MCF 10A (cell line): ENCODE results near the gene NPC2. TPM values are rescaled to one million over a fixed set of nuclear protein-coding genes. Genes with fewer than 3 reads are reported as not detected.

Experiments
- BruUV-seq: library from RNA; stranded (reverse); fragments of 400-500 nt; replicated peaks from 2 replicates; lab custom pipeline; 2021; lab: Mats Ljungman, UMichigan
- CTCF ChIA-PET: fragments of 300-600 bp; sonication (Branson Sonifier 250); formaldehyde crosslinking; extraction: SDS; loops from one replicate; lab custom pipeline; 2021; ENCODE audit warnings: antibody characterized with exemption, inconsistent platforms; lab: Yijun Ruan, JAX
- POLR2A ChIA-PET: fragments of 300-600, 350-650 bp; sonication (Branson Sonifier 250); formaldehyde crosslinking; extraction: SDS; loops from one replicate; lab custom pipeline; 2020; ENCODE audit warnings: antibody characterized with exemption, inconsistent platforms; lab: Yijun Ruan, JAX
- DNase-seq: peaks from one replicate; pipeline ENCODE4 v3.0.0-alpha.2; 2018; ENCODE audit not compliant: unreplicated experiment
- H3K27ac Mint-ChIP-seq: one replicate; pipeline ENCODE4 v1.8.0; 2022; ENCODE audit warnings: mild to moderate bottlenecking, low read depth, mixed read lengths; ENCODE audit not compliant: unreplicated experiment
- H3K27me3 Mint-ChIP-seq: one replicate; pipeline ENCODE4 v1.8.0; 2022; ENCODE audit warnings: mixed read lengths; ENCODE audit not compliant: insufficient read depth, unreplicated experiment
- H3K36me3 Mint-ChIP-seq: one replicate; pipeline ENCODE4 v1.8.0; 2022; ENCODE audit warnings: mild to moderate bottlenecking, moderate library complexity, mixed read lengths; ENCODE audit not compliant: insufficient read depth, unreplicated experiment
- H3K4me1 Mint-ChIP-seq: one replicate; pipeline ENCODE4 v1.8.0; 2022; ENCODE audit warnings: mixed read lengths; ENCODE audit not compliant: insufficient read depth, unreplicated experiment
- H3K4me3 Mint-ChIP-seq: one replicate; pipeline ENCODE4 v1.8.0; 2022; ENCODE audit warnings: mild to moderate bottlenecking, moderate library complexity, mixed read lengths; ENCODE audit not compliant: unreplicated experiment
- H3K9me3 Mint-ChIP-seq: one replicate; pipeline ENCODE4 v1.8.0; 2022; ENCODE audit warnings: mixed read lengths; ENCODE audit not compliant: unreplicated experiment
- intact Hi-C: fragments of 100-400 bp; cut with micrococcal nuclease; formaldehyde crosslinking; loops from 2 replicates; pipeline ENCODE4 v1.14.1; 2022
- total RNA-seq: library from RNA; stranded (reverse); gene quantifications from 2 replicates; pipeline ENCODE4 v1.2.3, GENCODE V29; 2022
- TF ChIP-seq, protein P1 (sequence below): fragments of 200-600 bp; IDR thresholded peaks from one replicate; pipeline ENCODE4 v1.8.0; 2022; ENCODE audit warnings: antibody characterized with exemption, mild to moderate bottlenecking; ENCODE audit not compliant: unreplicated experiment

Gene NPC2
- total RNA-seq, 1 experiment from 2014 or later = 128 TPM

DNA sequence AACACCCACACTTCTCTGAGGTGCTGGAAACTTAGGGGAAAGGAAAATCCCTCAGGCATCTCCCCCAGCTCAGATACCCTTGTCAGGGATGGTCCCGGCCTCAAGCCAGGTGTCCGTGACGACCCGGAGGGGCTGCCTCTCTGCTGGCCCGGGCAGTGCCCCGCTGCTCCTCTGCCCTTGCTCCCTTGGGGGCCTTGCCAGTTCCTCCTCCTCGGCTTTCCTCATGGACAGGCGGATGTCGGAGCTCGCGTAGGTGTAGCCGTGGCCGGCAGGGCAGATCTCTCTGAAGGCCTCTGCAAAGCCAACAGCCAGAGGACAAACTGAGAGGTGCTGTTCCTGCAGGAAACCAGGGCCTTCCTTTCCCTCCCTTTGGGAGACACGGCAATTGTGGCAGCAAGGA, 35.3 kb upstream of the NPC2 start:
- ChIA-PET CTCF (no interaction called here), POLR2A (no interaction called here)
- DNase-seq = no peak
- no TSS peak for BruUV-seq
- no peaks in the 10 kb centered on the region for H3K9me3 Mint-ChIP-seq
- H3K4me3 Mint-ChIP-seq = no peak overlapping the region
- intact Hi-C loops = no loop called here
- H3K27ac Mint-ChIP-seq = no peak overlapping the region
- no peaks in the 10 kb centered on the region for H3K27me3 Mint-ChIP-seq
- TF ChIP-seq, protein P1, sequence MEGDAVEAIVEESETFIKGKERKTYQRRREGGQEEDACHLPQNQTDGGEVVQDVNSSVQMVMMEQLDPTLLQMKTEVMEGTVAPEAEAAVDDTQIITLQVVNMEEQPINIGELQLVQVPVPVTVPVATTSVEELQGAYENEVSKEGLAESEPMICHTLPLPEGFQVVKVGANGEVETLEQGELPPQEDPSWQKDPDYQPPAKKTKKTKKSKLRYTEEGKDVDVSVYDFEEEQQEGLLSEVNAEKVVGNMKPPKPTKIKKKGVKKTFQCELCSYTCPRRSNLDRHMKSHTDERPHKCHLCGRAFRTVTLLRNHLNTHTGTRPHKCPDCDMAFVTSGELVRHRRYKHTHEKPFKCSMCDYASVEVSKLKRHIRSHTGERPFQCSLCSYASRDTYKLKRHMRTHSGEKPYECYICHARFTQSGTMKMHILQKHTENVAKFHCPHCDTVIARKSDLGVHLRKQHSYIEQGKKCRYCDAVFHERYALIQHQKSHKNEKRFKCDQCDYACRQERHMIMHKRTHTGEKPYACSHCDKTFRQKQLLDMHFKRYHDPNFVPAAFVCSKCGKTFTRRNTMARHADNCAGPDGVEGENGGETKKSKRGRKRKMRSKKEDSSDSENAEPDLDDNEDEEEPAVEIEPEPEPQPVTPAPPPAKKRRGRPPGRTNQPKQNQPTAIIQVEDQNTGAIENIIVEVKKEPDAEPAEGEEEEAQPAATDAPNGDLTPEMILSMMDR = no peak
- peaks cover 4% of the 10 kb centered on the region for H3K36me3 Mint-ChIP-seq
- peaks cover 12% of the 10 kb centered on the region for H3K4me1 Mint-ChIP-seq

DNA sequence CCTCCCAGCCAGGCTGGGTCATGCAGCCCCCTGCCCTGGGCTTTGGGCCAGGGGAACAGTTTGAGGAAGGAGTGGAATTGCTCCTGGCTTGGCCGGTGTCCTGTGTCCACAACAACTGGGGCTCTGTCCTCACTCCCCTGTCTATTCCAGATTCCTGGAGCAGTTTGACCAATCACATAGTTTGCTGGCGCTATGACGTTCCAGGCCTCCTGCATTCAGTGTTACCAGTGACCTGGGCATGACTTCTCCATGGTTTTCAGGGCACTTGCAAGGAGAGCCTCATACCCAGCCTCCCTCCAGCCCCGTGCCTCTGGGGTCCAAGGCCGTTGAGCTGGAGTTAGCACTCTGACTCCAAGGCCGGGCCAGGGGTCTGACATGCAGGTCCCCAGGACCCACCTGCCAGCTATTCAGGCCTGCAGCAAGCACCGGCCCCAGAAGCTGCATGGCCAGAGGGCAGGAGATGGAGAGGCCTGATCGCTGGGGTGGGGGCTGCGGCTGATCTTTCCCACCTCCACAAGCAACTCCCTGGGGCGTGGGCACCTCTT, 34.7 kb upstream of the NPC2 start:
- Mint-ChIP-seq H3K36me3 (peaks cover 4% of the 10 kb centered on the region), H3K9me3 (no peaks in the 10 kb centered on the region), H3K27me3 (no peaks in the 10 kb centered on the region), H3K27ac (no peak overlapping the region), H3K4me3 (no peak overlapping the region), H3K4me1 (peaks cover 12% of the 10 kb centered on the region)
- ChIA-PET POLR2A (no interaction called here), CTCF (interaction anchor here (0.6 kb wide), 1 partner anchor 313 kb away, joined by 3 read pairs; no protein-coding TSS in a partner anchor)
- TF ChIP-seq, protein P1 = no peak
- intact Hi-C loops = no loop called here
- BruUV-seq = no TSS peak
- no peak for DNase-seq

DNA sequence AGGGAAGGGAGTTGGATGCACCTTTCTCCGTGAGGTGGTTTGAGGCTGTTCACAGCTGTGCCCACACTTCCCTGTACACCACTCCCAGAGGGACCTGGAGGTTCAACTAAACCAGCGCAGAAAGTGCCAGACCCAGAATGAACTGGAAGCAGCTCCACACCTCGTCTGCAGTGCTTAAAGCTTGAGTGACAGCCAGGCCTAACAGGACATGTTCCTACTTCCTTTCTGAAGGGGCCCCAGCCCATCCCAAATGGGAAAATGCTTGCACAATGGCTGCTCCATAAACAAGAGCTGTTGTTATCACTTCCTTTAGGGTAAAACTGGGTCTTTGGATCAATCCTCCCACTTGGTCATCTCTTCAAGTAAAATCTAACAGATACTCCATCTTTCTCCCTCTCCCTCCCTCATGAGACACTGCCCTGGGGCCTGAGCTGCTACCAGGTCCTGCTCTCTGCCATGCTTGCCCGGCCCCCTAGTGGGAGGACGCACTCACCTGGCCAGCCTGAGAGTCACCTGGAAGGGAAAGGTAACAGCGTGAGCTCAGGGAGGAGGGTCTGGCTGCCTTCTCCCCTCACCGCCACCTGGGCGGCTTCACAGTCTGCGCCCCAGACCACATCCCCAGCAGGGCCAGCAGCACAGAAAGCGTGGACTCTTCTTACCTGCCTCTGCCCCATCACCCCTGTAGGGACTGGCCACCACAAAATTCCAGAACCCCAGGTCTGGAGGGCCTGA, 33.9 kb upstream of the NPC2 start:
- TF ChIP-seq, protein P1 = no peak
- peaks cover 4% of the 10 kb centered on the region for H3K36me3 Mint-ChIP-seq
- POLR2A ChIA-PET = interaction anchor here (0.8 kb wide), 1 partner anchor 10 kb away, joined by 3 read pairs; no protein-coding TSS in a partner anchor
- intact Hi-C loops = no loop called here
- no peaks in the 10 kb centered on the region for H3K27me3 Mint-ChIP-seq
- CTCF ChIA-PET = interaction anchor here (0.6 to 1.4 kb wide), 2 partner anchors 314 to 379 kb away, joined by 3 to 6 read pairs; no protein-coding TSS in a partner anchor
- H3K4me3 Mint-ChIP-seq = no peak overlapping the region
- no peak overlapping the region for H3K27ac Mint-ChIP-seq
- H3K4me1 Mint-ChIP-seq = peaks cover 10% of the 10 kb centered on the region
- H3K9me3 Mint-ChIP-seq = no peaks in the 10 kb centered on the region
- no TSS peak for BruUV-seq
- no peak for DNase-seq

DNA sequence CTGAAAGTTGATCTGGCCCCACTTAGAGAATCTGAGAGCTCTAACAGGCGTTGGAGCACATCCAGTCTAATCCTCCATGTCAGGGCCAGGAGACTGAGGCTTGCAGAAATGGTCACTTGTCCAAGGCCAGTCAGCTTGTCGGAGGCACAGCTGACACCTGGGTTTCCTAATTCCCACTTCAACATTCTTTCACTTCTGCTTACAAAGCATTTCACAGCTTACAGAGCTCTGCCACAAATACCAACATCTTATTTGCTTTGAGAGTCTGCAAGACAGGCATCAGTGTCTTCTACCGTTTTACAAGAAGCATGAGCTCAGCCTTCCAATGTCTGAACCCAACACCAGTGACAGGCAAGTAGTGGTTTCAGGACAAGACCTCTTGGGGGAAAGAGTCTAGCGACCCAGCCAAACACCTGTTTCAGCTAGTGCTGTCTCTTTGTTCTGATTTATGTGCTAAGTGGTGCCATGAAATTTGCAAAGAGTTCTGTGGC, 32.3 kb upstream of the NPC2 start:
- DNase-seq = no peak
- H3K27me3 Mint-ChIP-seq = no peaks in the 10 kb centered on the region
- H3K4me1 Mint-ChIP-seq = no peaks in the 10 kb centered on the region
- no peak overlapping the region for H3K27ac Mint-ChIP-seq
- no peak overlapping the region for H3K4me3 Mint-ChIP-seq
- TF ChIP-seq, protein P1 = no peak
- POLR2A ChIA-PET = no interaction called here
- no TSS peak for BruUV-seq
- intact Hi-C loops = no loop called here
- CTCF ChIA-PET = interaction anchor here (0.6 to 1.5 kb wide), 5 partner anchors 19 to 830 kb away, joined by 3 to 6 read pairs (median 4); no protein-coding TSS in a partner anchor
- no peaks in the 10 kb centered on the region for H3K9me3 Mint-ChIP-seq
- no peaks in the 10 kb centered on the region for H3K36me3 Mint-ChIP-seq
